Mesothelial cell of epicardium (in vitro differentiated cells): ENCODE measurements around the gene PLEKHN1. TPM values are rescaled to one million over a fixed set of nuclear protein-coding genes. Genes with fewer than 3 reads are reported as not detected.
"Not testable (repeated sequence)": the region's sequence is repeated elsewhere in the genome, so short reads cannot be mapped to it uniquely, and the experiment has no call there.

Source experiments
- DNase-seq, 2 experiments: peaks; one replicate each; pipeline ENCODE4 v3.0.0; 2021; ENCODE audit warnings: low spot score in 2 of 2; ENCODE audit not compliant: unreplicated experiment in 2 of 2
- H3K27ac Mint-ChIP-seq: 2 replicates; pipeline ENCODE4 v1.8.0; 2021; ENCODE audit warnings: mixed read lengths
- H3K27me3 Mint-ChIP-seq: 2 replicates; pipeline ENCODE4 v1.8.0; 2021; ENCODE audit warnings: low read depth, mixed read lengths
- H3K36me3 Mint-ChIP-seq: 2 replicates; pipeline ENCODE4 v1.8.0; 2021; ENCODE audit warnings: mixed read lengths
- H3K4me1 Mint-ChIP-seq: 2 replicates; pipeline ENCODE4 v1.8.0; 2021; ENCODE audit warnings: mixed read lengths
- H3K4me3 Mint-ChIP-seq: 2 replicates; pipeline ENCODE4 v1.8.0; 2021; ENCODE audit warnings: mild to moderate bottlenecking, moderate library complexity, mixed read lengths
- H3K9me3 Mint-ChIP-seq: 2 replicates; pipeline ENCODE4 v1.8.0; 2021; ENCODE audit warnings: mixed read lengths
- CTCF ChIP-seq: fragments of 200-600 bp; sonication (generic); IDR thresholded peaks from one replicate; pipeline ENCODE4 v1.5.0; 2021; ENCODE audit warnings: antibody characterized with exemption; ENCODE audit not compliant: unreplicated experiment
- total RNA-seq: library from RNA; stranded (reverse); gene quantifications from 3 replicates; pipeline ENCODE4 v1.2.1, GENCODE V29; 2021

PLEKHN1 gene
- total RNA-seq, 1 donor from 2014 or later = 34.4 TPM

DNA sequence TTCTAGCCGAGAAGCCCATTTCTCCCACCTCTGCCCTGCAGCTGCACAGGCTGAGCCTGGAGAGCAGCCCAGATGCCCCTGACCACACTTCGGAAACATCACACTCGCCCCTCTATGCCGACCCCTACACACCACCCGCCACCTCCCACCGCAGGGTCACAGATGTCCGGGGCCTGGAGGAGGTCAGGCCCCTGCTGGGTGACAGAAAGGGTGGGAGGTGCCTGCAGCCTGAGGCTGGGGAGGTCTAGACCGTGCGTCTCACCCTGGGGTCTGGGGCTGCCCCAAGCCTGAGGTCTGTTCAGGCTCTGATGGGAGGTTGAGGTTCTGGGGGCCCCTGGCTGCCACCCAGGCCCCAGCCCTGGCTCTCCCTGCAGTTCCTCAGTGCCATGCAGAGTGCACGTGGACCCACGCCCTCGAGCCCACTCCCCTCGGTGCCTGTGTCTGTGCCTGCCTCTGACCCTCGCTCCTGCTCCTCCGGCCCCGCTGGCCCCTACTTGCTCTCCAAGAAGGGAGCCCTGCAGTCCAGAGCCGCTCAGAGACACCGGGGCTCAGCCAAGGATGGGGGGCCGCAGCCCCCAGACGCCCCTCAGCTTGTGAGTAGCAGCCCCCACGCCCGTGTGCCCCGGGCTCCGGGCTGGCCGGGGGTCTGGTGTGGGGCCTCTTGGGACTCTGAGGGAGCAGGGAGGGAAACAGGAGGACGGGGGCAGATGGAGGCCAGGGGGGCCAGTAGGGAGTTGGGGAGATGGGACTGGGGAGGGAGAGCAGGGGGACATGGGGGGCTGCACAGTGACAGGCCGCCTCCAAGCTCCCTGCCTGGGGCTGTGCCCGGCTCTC is 7.4 kb downstream of the PLEKHN1 start:
- Mint-ChIP-seq H3K36me3 (peaks cover 6% of the 10 kb centered on the region), H3K27ac (no peak overlapping the region), H3K4me1 (peaks cover 14% of the 10 kb centered on the region), H3K9me3 (peaks cover 3% of the 10 kb centered on the region), H3K4me3 (no peak overlapping the region), H3K27me3 (peaks cover 11% of the 10 kb centered on the region)
- TF ChIP-seq CTCF = no peak
- DNase-seq = no peak

GRCh38 chr1:974293-974640 is 8.0 kb downstream of the PLEKHN1 start:
- H3K36me3 Mint-ChIP-seq = peaks cover 6% of the 10 kb centered on the region

DNA sequence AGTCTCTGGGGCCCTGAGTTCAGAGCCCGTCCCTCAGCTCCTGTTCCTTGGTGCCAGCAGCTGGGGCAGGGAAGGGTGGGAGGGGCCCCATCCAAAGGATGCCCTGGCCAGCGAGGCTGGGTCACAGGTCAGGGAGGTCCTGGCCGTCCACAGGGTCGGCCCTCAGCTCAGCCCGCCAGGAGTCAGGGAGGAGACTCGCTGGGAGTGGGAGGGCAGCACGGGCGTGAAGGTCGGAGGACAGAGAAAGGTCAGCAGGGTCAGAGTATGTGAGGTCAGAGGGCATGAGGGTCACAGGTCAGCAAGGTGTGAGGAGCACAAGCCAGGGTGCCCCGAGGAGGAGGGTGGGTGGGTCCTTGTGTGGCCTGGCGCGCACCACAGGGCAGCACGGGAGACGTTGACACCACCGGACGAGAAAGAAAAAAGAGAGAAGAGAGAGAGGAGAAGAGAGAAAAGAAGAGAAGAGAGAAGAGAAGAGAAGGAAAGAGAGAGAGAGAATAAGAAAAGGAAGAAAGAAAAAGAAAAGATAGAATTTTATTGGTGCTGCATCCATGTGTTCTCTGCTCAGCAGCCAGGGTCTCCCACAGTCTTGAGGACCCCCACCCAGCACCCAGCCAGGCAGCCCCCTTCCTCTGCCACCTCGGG is 8.5 kb downstream of the PLEKHN1 start:
- TF ChIP-seq CTCF = no peak
- Mint-ChIP-seq H3K4me3 (no peak overlapping the region), H3K36me3 (peaks cover 6% of the 10 kb centered on the region), H3K27ac (no peak overlapping the region), H3K9me3 (peaks cover 3% of the 10 kb centered on the region), H3K27me3 (no peaks in the 10 kb centered on the region), H3K4me1 (peaks cover 14% of the 10 kb centered on the region)
- no peak for DNase-seq

More at GRCh38 chr1:974293-974640, 8.0 kb downstream of the PLEKHN1 start:
- no peak for DNase-seq
- TF ChIP-seq CTCF = no peak
- H3K4me1 Mint-ChIP-seq = peaks cover 14% of the 10 kb centered on the region
- H3K27me3 Mint-ChIP-seq = peaks cover 5% of the 10 kb centered on the region
- H3K9me3 Mint-ChIP-seq = peaks cover 3% of the 10 kb centered on the region
- no peak overlapping the region for H3K27ac Mint-ChIP-seq
- H3K4me3 Mint-ChIP-seq = no peak overlapping the region

DNA sequence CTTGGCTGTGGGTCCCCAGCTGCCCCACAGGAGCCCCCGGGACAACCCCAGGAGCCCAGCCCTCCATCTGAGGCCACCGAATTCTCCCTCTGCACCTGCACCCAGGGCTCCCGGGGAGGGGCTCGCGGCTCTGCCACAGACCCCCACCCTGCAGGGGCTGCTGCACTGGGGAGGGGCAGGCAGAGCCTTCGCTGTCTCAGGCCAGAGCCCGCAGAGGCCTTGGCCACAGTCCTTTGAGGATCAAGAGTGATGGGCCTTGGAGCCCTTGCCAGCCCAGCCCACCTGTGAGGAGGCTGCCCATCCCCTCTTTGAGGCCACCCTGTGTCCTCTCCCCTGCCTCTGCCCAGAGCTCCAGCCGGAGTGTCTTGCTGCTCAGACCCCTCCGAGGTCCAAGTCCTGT is 9.1 kb downstream of the PLEKHN1 start:
- Mint-ChIP-seq H3K9me3 (peaks cover 3% of the 10 kb centered on the region), H3K4me3 (peak overlapping the region; percentile 59), H3K27me3 (no peaks in the 10 kb centered on the region), H3K27ac (peak overlapping the region; percentile 90), H3K4me1 (peaks cover 14% of the 10 kb centered on the region), H3K36me3 (peaks cover 6% of the 10 kb centered on the region)
- no peak for DNase-seq
- TF ChIP-seq CTCF = no peak

DNA sequence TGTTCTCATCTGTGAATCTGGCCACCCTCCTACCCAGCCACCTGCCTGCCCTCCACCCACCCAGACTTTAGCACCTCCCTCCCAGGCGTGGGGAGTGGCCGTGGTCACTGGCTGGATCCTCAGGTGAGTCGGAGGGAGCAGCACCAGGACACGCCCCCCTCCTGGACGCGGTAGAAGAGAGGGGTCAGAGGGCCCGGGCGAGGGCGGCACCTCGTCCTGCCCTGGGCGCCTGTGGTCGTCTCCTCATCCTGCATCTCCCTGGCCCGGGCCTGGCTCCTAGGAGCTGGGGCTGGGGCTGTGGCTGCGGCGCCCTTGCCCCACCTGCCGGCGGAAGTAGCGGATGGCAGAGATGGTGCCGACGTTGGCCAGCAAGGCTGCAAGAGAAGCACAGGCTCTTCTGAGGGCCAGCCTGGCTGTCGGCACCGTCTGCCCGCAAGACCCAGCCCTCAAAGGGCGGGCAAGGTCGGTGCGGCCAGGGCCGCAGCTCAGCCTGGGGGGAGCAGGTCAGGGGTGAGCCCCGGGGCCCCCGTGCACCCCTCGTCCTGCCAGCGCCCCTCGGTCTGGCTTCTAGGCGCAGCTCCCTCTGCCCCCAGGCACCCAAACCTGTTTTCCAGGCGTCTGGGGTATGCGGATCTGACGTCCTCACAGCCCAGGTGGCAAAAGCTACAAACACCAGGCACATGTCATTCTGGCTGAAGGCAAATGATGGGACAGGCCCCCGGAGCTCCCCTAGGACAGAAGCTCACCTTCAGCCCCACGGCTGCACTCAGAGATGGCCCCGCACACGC is 9.8 kb downstream of the PLEKHN1 start:
- peak overlapping the region; percentile 90 for H3K27ac Mint-ChIP-seq
- DNase-seq = peak; percentile 63 to 85
- H3K27me3 Mint-ChIP-seq = no peaks in the 10 kb centered on the region
- peak overlapping the region; percentile 59 for H3K4me3 Mint-ChIP-seq
- peaks cover 6% of the 10 kb centered on the region for H3K36me3 Mint-ChIP-seq
- H3K9me3 Mint-ChIP-seq = peaks cover 3% of the 10 kb centered on the region
- peak; percentile 69 for TF ChIP-seq CTCF
- peaks cover 11% of the 10 kb centered on the region for H3K4me1 Mint-ChIP-seq

DNA sequence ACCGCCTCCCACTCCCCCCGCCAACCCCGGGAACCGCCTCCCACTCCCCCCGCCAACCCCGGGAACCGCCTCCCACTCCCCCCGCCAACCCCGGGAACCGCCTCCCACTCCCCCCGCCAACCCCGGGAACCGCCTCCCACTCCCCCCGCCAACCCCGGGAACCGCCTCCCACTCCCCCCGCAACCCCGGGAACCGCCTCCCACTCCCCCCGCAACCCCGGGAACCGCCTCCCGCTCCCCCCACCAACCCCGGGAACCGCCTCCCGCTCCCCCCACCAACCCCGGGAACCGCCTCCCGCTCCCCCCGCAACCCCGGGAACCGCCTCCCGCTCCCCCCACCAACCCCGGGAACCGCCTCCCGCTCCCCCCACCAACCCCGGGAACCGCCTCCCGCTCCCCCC is 10.5 kb downstream of the PLEKHN1 start:
- H3K27me3 Mint-ChIP-seq, H3K27ac Mint-ChIP-seq, H3K4me1 Mint-ChIP-seq, DNase-seq, H3K36me3 Mint-ChIP-seq, H3K4me3 Mint-ChIP-seq, H3K9me3 Mint-ChIP-seq: not testable (repeated sequence)
